Stimulated activated CD4-positive, alpha-beta T cell treated with anti-CD3 and anti-CD28 coated beads, TNF-alpha, amount 100 ng/mL, for 1 hour (primary cell): Measurements from ENCODE around the gene ABCA2.

Experiments used
- DNase-seq, 3 donors: peaks; one replicate each; pipeline ENCODE4 v3.0.0-alpha.2; 2020; ENCODE audit warnings: low read depth in 3 of 3, low spot score in 1 of 3

The ABCA2 gene

GRCh38 chr9:137027369-137028262, at the start of gene ABCA2:
Gene ABCA2 (minus strand): TSS chr9:137028237. CDS start chr9:137028140, 97 bp downstream.
- DNase-seq: no peak

GRCh38 chr9:137077010-137077747, 49.1 kb upstream of the ABCA2 start, which contains the start of gene UAP1L1:
Gene UAP1L1 (plus strand): TSS chr9:137077517. CDS start chr9:137077533, 16 bp downstream.
- no peak for DNase-seq

- no peak for DNase-seq
Observed at GRCh38 chr9:137076636-137077009, 48.6 kb upstream of the ABCA2 start.

- DNase-seq: no peak
Observed at GRCh38 chr9:137075275-137075775, 47.3 kb upstream of the ABCA2 start.

- no peak for DNase-seq
Observed at GRCh38 chr9:137074657-137075274, 46.7 kb upstream of the ABCA2 start.

GRCh38 chr9:137073992-137074399, 46.0 kb upstream of the ABCA2 start:
- no peak for DNase-seq

- DNase-seq: no peak
Observed at GRCh38 chr9:137071282-137071681, 43.2 kb upstream of the ABCA2 start.

GRCh38 chr9:137070906-137071275, 42.9 kb upstream of the ABCA2 start:
- no peak for DNase-seq

GRCh38 chr9:137070201-137070905, 42.3 kb upstream of the ABCA2 start, which contains the start of gene SAPCD2:
Gene SAPCD2 (minus strand): TSS chr9:137070557. CDS start chr9:137070460, 97 bp downstream.
- peak; percentile 41 to 60 (median 47) for DNase-seq

GRCh38 chr9:137069508-137070091, 41.6 kb upstream of the ABCA2 start:
- no peak for DNase-seq

- DNase-seq: no peak
Observed at GRCh38 chr9:137068539-137069507, 40.8 kb upstream of the ABCA2 start.

GRCh38 chr9:137067860-137068538, 40.0 kb upstream of the ABCA2 start:
- peak; percentile 69 to 83 (median 73) for DNase-seq

GRCh38 chr9:137066096-137066861, 38.2 kb upstream of the ABCA2 start:
- DNase-seq: no peak

GRCh38 chr9:137065336-137065967, 37.4 kb upstream of the ABCA2 start:
- DNase-seq: no peak

GRCh38 chr9:137064880-137065164, 36.8 kb upstream of the ABCA2 start:
- DNase-seq: no peak

GRCh38 chr9:137064027-137064879, 36.2 kb upstream of the ABCA2 start:
- DNase-seq: peak in 2 of 3 donors; percentile 31 to 67
